ENCODE measurements around the gene RFFL.

The RFFL gene

DNA sequence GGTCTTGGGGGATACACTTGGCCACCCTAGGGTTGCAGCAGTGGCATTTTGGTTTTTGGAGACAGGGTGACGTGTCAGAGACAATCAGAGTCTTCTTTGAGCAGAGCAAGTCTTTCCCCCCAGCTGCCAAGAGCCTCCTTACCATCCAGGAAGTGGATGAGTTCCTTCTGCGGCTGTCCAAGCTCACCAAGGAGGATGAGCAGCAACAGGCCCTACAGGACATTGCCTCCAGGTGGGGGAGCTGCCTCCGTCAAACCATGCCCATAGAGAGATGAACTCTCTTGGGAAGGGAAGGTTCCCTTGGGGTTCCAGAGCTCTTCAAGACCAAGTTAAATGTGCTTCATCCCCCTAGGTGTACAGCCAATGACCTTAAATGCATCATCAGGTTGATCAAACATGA, 71.9 kb downstream of the RFFL start:
- Histone ChIP-seq H3K27ac (ENCODE audit: low read length) (peak overlapping the region; percentile 62), H3K9me3 (ENCODE audit: control insufficient read depth in 2 of 2, low read length in 2 of 2) (no peaks in the 10 kb centered on the region), H3K4me3 (ENCODE audit: low read length in 2 of 2) (no peak overlapping the region), H3K4me1 (ENCODE audit: control insufficient read depth, insufficient read depth, low read length) (peaks cover 8% of the 10 kb centered on the region), H3K27me3 (ENCODE audit: control insufficient read depth in 1 of 2, insufficient read depth in 2 of 2, low read length in 2 of 2) (no peaks in the 10 kb centered on the region), H3K9ac (ENCODE audit: low read length in 2 of 2) (no peak overlapping the region), H3K36me3 (ENCODE audit: control insufficient read depth in 2 of 2, insufficient read depth in 2 of 2, low read length in 2 of 2) (peaks cover 66 to 74% of the 10 kb centered on the region in 2 donors)

DNA sequence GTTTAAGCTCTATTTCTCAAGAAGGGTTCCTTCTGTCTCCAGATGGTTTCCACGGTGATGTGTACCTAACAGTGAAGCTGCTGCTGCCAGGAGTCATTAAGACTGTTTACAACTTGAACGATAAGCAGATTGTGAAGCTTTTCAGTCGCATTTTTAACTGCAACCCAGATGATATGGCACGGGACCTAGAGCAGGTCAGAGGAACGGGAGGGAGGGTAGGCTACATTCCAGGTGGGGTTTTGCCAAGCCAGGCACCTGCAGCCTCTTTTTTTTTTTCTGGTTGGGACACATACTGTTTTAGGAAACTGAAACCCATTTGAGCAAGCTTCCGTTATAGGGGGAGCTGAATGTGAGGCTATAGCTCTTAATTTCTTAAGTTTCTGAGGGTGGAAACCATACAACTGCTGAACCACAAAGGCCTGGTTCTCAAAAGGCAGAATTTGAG, 72.6 kb downstream of the RFFL start:
- no peak overlapping the region for H3K9ac ChIP-seq (ENCODE audit: low read length in 2 of 2)
- H3K27ac ChIP-seq (ENCODE audit: low read length) = peak overlapping the region; percentile 62
- H3K4me3 ChIP-seq (ENCODE audit: low read length in 2 of 2) = no peak overlapping the region
- peaks cover 2% of the 10 kb centered on the region for H3K4me1 ChIP-seq (ENCODE audit: control insufficient read depth, insufficient read depth, low read length)
- no peaks in the 10 kb centered on the region for H3K9me3 ChIP-seq (ENCODE audit: control insufficient read depth in 2 of 2, low read length in 2 of 2)
- H3K36me3 ChIP-seq (ENCODE audit: control insufficient read depth in 2 of 2, insufficient read depth in 2 of 2, low read length in 2 of 2) = peaks cover 64 to 69% of the 10 kb centered on the region in 2 donors
- no peaks in the 10 kb centered on the region for H3K27me3 ChIP-seq (ENCODE audit: control insufficient read depth in 1 of 2, insufficient read depth in 2 of 2, low read length in 2 of 2)

DNA sequence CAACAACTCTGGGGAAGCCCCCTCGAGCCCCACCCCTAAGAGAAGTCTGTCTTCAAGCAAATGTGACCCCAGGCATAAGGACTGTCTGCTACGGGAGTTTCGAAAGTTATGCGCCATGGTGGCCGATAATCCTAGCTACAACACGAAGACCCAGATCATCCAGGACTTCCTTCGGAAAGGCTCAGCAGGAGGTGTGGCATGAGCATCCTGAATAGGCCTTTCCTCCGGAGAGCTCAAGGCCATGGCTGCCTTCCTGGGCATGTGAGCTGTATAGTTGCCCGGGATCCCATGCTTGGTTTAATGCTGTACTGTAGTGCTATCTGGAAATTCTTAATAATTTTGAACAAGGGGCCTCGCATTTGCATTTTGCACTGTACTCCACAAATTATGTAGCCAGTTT, 74.0 kb downstream of the RFFL start:
- H3K9me3 ChIP-seq (ENCODE audit: control insufficient read depth in 2 of 2, low read length in 2 of 2) = no peaks in the 10 kb centered on the region
- H3K27me3 ChIP-seq (ENCODE audit: control insufficient read depth in 1 of 2, insufficient read depth in 2 of 2, low read length in 2 of 2) = no peaks in the 10 kb centered on the region
- H3K27ac ChIP-seq (ENCODE audit: low read length) = no peak overlapping the region
- peaks cover 2% of the 10 kb centered on the region for H3K4me1 ChIP-seq (ENCODE audit: control insufficient read depth, insufficient read depth, low read length)
- H3K36me3 ChIP-seq (ENCODE audit: control insufficient read depth in 2 of 2, insufficient read depth in 2 of 2, low read length in 2 of 2) = peaks cover 56 to 64% of the 10 kb centered on the region in 2 donors
- no peak overlapping the region for H3K9ac ChIP-seq (ENCODE audit: low read length in 2 of 2)
- H3K4me3 ChIP-seq (ENCODE audit: low read length in 2 of 2) = no peak overlapping the region

DNA sequence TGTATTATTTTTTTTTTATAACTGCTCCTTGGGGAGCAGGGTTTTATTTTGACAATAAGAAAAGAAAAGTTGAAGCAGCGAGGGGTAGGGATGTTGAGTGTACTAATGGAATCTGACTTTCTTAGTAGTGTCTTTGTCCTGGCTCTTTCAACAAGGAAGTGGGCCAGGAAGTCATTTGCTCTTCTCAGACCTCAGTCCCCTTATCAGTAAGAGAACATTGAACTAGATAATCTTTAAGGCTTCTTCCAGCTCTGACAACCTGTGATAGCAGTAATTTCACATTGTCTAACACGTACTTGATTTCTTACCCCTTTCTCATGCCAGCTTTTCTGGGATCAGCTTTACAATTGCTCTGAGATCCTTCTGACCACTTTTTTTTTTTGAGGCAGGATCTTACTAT, 74.9 kb downstream of the RFFL start:
- Histone ChIP-seq H3K27me3 (ENCODE audit: control insufficient read depth in 1 of 2, insufficient read depth in 2 of 2, low read length in 2 of 2) (no peaks in the 10 kb centered on the region), H3K36me3 (ENCODE audit: control insufficient read depth in 2 of 2, insufficient read depth in 2 of 2, low read length in 2 of 2) (peaks cover 49 to 57% of the 10 kb centered on the region in 2 donors), H3K9ac (ENCODE audit: low read length in 2 of 2) (no peak overlapping the region), H3K4me3 (ENCODE audit: low read length in 2 of 2) (no peak overlapping the region), H3K27ac (ENCODE audit: low read length) (no peak overlapping the region), H3K9me3 (ENCODE audit: control insufficient read depth in 2 of 2, low read length in 2 of 2) (no peaks in the 10 kb centered on the region), H3K4me1 (ENCODE audit: control insufficient read depth, insufficient read depth, low read length) (peaks cover 3% of the 10 kb centered on the region)

DNA sequence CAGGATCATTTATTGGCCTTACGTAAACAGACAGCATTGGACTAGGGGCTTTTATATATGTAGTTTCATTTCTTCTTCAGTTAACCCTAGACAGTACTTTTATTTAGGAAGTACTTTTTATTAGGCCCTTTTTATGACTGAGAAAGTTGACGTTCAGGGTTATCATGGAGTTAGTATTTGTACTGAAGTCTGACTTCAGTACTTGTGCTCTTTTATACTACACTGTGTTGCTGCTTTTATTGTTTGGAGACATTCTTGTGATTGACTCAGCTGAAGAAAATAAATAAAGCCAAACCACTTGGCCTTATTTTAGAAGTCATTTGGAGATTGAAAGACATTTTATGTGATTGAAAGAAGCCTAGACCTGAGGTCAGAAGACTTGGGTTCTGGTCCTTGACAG, 76.3 kb downstream of the RFFL start:
- H3K4me3 ChIP-seq (ENCODE audit: low read length in 2 of 2) = no peak overlapping the region
- H3K4me1 ChIP-seq (ENCODE audit: control insufficient read depth, insufficient read depth, low read length) = peaks cover 11% of the 10 kb centered on the region
- H3K27ac ChIP-seq (ENCODE audit: low read length) = no peak overlapping the region
- H3K36me3 ChIP-seq (ENCODE audit: control insufficient read depth in 2 of 2, insufficient read depth in 2 of 2, low read length in 2 of 2) = peaks cover 42 to 48% of the 10 kb centered on the region in 2 donors
- no peak overlapping the region for H3K9ac ChIP-seq (ENCODE audit: low read length in 2 of 2)
- H3K9me3 ChIP-seq (ENCODE audit: control insufficient read depth in 2 of 2, low read length in 2 of 2) = no peaks in the 10 kb centered on the region
- H3K27me3 ChIP-seq (ENCODE audit: control insufficient read depth in 1 of 2, insufficient read depth in 2 of 2, low read length in 2 of 2) = no peaks in the 10 kb centered on the region

DNA sequence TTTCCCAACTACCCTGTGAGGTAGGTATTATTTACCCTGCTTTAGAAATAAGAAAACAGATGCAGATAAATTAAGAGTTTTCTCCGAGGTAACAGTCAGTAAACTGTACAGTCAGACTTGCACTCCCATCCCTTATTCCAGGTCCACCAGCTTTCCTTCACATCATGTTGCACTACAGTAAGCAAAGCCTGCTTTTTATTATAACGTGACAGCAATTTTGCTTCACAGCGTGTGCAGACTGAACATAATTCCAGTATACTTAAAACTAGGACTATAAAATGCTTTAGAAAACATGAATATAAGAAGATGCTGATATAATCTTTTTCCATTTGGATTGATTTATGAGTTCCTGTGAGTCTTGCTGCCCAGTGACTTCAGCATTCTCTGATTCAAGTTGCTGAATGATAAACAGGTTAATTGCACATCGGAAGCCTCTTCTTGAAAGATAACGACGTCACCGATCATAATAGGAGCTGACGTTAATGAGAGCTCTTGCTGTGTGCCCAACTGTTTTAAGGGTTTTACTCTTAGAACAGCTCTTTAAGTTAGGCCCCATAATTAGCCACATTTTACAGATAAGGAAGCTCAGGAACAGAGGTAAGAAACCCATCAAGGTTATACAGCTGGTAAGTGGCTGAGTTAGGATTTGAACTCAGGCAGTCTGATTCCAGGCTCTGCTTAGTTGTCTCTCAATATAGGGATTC, 81.8 kb downstream of the RFFL start:
- Histone ChIP-seq H3K9ac (ENCODE audit: low read length in 2 of 2) (peak overlapping the region; percentile 94 to 99), H3K4me1 (ENCODE audit: control insufficient read depth, insufficient read depth, low read length) (peaks cover 17% of the 10 kb centered on the region), H3K27me3 (ENCODE audit: control insufficient read depth in 1 of 2, insufficient read depth in 2 of 2, low read length in 2 of 2) (no peaks in the 10 kb centered on the region), H3K9me3 (ENCODE audit: control insufficient read depth in 2 of 2, low read length in 2 of 2) (no peaks in the 10 kb centered on the region), H3K4me3 (ENCODE audit: low read length in 2 of 2) (peak overlapping the region; percentile 70 to 82), H3K27ac (ENCODE audit: low read length) (peak overlapping the region; percentile 96), H3K36me3 (ENCODE audit: control insufficient read depth in 2 of 2, insufficient read depth in 2 of 2, low read length in 2 of 2) (peaks cover 10 to 17% of the 10 kb centered on the region in 2 donors)

DNA sequence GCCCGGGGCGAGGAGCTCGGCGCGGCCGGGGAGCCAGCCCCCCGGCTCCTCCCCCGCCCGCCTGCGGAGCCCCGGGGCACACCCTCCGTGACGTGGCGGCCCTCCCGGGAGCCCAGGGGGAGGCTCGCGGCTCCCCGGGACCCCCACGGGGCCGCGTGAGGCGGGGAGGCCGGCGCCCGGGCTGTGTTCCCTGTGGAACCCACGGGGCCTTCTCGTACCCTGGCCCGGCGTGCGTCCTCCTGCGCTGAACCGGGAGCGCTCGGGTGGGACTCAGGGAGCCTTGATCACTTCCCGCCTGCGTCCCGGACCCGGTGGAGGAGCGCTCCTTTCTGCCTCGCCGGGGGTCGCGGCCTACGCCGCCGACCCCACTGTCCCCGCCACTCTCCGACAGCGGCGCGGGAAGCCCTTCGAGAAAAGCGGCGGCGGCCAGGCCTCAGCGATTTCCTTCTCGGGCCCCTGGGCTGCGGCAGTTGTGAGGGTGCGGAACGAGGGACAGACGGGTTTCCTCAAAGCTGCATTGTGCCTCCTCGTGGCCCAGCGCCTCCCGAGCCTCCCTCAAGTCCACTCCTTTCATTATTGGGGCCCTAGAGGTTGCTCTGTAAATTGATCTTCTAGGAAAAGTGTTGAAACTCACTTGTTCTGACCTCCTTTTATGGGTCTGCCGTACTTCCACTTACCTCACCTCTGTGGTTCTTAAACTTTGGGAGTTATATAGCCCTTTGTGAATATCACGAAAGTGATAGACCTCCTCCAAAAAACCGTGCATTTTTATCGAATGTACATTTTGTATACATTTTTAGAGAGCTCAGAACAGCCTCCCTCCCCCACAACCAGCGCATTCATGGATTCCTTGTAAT, 82.6 kb downstream of the RFFL start:
- Histone ChIP-seq H3K9me3 (ENCODE audit: control insufficient read depth in 2 of 2, low read length in 2 of 2) (no peaks in the 10 kb centered on the region), H3K9ac (ENCODE audit: low read length in 2 of 2) (peak overlapping the region; percentile 94 to 99), H3K4me1 (ENCODE audit: control insufficient read depth, insufficient read depth, low read length) (peaks cover 17% of the 10 kb centered on the region), H3K4me3 (ENCODE audit: low read length in 2 of 2) (peak overlapping the region; percentile 70 to 82), H3K27ac (ENCODE audit: low read length) (peak overlapping the region; percentile 96), H3K36me3 (ENCODE audit: control insufficient read depth in 2 of 2, insufficient read depth in 2 of 2, low read length in 2 of 2) (peaks cover 7 to 13% of the 10 kb centered on the region in 2 donors), H3K27me3 (ENCODE audit: control insufficient read depth in 1 of 2, insufficient read depth in 2 of 2, low read length in 2 of 2) (no peaks in the 10 kb centered on the region)

DNA sequence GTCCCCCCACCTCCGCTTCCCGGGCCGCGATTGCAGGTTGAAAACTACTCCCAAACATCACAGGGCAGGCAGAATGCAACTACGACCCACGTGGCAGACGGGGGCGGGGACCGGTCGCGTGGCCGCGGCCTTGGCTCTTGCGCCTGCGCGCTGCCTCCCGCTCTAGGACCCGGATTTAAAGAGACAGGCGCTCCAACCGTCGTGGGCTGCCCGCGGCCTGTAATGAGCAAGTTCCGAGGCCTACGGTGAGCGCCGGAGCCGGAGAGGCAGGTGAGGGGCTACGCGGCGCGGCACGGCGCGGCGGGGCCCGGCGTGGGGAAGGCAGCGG, 83.2 kb downstream of the RFFL start, which contains the start of gene LIG3:
TSS of gene LIG3 (plus strand) at position 160 of the 328 bp plus-strand sequence. CDS start 2,494 bp downstream, outside the sequence.
- Histone ChIP-seq H3K36me3 (ENCODE audit: control insufficient read depth in 2 of 2, insufficient read depth in 2 of 2, low read length in 2 of 2) (peaks cover 7% of the 10 kb centered on the region in 2 donors), H3K4me1 (ENCODE audit: control insufficient read depth, insufficient read depth, low read length) (peaks cover 17% of the 10 kb centered on the region), H3K27ac (ENCODE audit: low read length) (peak within 1 kb of the TSS; percentile 96), H3K27me3 (ENCODE audit: control insufficient read depth in 1 of 2, insufficient read depth in 2 of 2, low read length in 2 of 2) (no peaks in the 10 kb centered on the region), H3K4me3 (ENCODE audit: low read length in 2 of 2) (peak within 1 kb of the TSS; percentile 70 to 82), H3K9me3 (ENCODE audit: control insufficient read depth in 2 of 2, low read length in 2 of 2) (no peaks in the 10 kb centered on the region), H3K9ac (ENCODE audit: low read length in 2 of 2) (peak within 1 kb of the TSS; percentile 94 to 99)

DNA sequence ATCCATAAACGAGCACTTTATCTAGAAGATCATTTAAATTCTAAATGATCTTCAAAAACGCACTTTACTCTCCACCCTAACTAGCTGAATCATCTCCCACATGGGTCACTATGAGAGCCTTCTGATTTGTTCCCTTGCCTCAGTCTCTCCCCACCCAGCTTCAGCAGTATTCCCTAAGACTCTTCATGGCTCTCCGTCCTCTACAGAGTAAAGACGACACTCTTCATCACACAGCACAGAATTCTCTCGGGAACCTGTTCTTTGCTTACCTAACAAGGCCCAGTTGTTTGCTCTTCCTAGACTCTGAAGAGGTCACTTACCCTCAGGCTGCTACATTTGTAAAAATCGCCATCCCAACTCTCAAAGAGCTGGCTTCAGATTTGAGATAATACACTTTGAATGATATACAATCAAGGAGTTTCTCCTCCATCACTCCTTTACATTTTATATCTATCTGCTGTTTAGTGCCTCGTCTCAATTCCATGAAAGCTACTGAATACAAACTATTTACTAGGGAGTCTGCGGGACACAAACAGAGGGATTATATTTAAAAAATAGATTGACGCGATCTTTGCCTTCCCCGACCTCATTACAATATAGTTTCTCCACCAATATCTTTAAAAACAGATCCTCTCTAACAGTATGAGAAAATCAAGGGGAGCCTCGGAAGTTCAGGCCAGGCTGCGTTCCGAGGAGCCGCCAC, 83.7 kb downstream of the RFFL start:
- Histone ChIP-seq H3K27me3 (ENCODE audit: control insufficient read depth in 1 of 2, insufficient read depth in 2 of 2, low read length in 2 of 2) (no peaks in the 10 kb centered on the region), H3K9me3 (ENCODE audit: control insufficient read depth in 2 of 2, low read length in 2 of 2) (no peaks in the 10 kb centered on the region), H3K4me1 (ENCODE audit: control insufficient read depth, insufficient read depth, low read length) (peaks cover 17% of the 10 kb centered on the region), H3K36me3 (ENCODE audit: control insufficient read depth in 2 of 2, insufficient read depth in 2 of 2, low read length in 2 of 2) (peaks cover 3 to 7% of the 10 kb centered on the region in 2 donors), H3K9ac (ENCODE audit: low read length in 2 of 2) (peak overlapping the region; percentile 94 to 99), H3K27ac (ENCODE audit: low read length) (peak overlapping the region; percentile 96), H3K4me3 (ENCODE audit: low read length in 2 of 2) (peak overlapping the region; percentile 42 to 82)

DNA sequence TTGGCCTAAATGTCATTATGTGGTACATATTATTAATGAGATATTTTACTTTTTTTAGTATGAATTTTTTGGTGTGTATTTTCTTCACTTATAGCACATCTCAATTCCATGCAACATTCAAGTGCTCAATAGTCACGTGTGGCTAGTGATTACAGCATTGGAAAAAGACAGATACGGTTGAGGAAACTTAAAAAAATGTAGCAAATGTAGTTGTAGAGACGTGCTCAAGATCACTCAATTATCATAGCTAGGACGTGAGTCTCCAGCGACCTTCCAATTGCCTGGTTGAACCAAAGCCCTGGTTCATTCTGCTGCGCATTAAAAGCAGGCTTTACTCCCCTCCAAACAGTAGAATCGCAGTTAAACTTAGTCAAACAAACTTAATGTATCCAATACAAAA, 84.4 kb downstream of the RFFL start:
- H3K27ac ChIP-seq (ENCODE audit: low read length) = no peak overlapping the region
- H3K4me3 ChIP-seq (ENCODE audit: low read length in 2 of 2) = peak overlapping the region in 1 of 2 donors; percentile 42
- peaks cover 17% of the 10 kb centered on the region for H3K4me1 ChIP-seq (ENCODE audit: control insufficient read depth, insufficient read depth, low read length)
- peaks cover 3 to 7% of the 10 kb centered on the region in 2 donors for H3K36me3 ChIP-seq (ENCODE audit: control insufficient read depth in 2 of 2, insufficient read depth in 2 of 2, low read length in 2 of 2)
- no peaks in the 10 kb centered on the region for H3K9me3 ChIP-seq (ENCODE audit: control insufficient read depth in 2 of 2, low read length in 2 of 2)
- peak overlapping the region in 1 of 2 donors; percentile 99 for H3K9ac ChIP-seq (ENCODE audit: low read length in 2 of 2)
- no peaks in the 10 kb centered on the region for H3K27me3 ChIP-seq (ENCODE audit: control insufficient read depth in 1 of 2, insufficient read depth in 2 of 2, low read length in 2 of 2)
